Measurements from ENCODE around the gene HMGXB4.

HMGXB4 gene

GRCh38 chr22:35335468-35335867 lies 78.2 kb downstream of the HMGXB4 start:
- Histone ChIP-seq H3K9me3 (no peaks in the 10 kb centered on the region), H3K4me1 (no peaks in the 10 kb centered on the region), H3K27ac (no peak overlapping the region), H3K36me3 (peaks cover 73 to 100% (median 94%) of the 10 kb centered on the region in 3 donors), H3K27me3 (no peaks in the 10 kb centered on the region), H3K4me3 (no peak overlapping the region)
- no peak for DNase-seq
- no peak for TF ChIP-seq CTCF (IDR thresholded peaks at IDR 0.05)
- intact Hi-C loops (cut with DNase I; ENCODE audit: low total_unique reads), result no loop called here

- Histone ChIP-seq H3K4me3 (no peak overlapping the region), H3K27me3 (no peaks in the 10 kb centered on the region), H3K9me3 (no peaks in the 10 kb centered on the region), H3K36me3 (peaks cover 73 to 100% (median 94%) of the 10 kb centered on the region in 3 donors), H3K27ac (no peak overlapping the region), H3K4me1 (no peaks in the 10 kb centered on the region)
- TF ChIP-seq CTCF (IDR thresholded peaks at IDR 0.05), result no peak
- no peak for DNase-seq
- intact Hi-C loops (cut with DNase I; ENCODE audit: low total_unique reads), result no loop called here
Observed at GRCh38 chr22:35335936-35336781, 78.9 kb downstream of the HMGXB4 start.

DNA sequence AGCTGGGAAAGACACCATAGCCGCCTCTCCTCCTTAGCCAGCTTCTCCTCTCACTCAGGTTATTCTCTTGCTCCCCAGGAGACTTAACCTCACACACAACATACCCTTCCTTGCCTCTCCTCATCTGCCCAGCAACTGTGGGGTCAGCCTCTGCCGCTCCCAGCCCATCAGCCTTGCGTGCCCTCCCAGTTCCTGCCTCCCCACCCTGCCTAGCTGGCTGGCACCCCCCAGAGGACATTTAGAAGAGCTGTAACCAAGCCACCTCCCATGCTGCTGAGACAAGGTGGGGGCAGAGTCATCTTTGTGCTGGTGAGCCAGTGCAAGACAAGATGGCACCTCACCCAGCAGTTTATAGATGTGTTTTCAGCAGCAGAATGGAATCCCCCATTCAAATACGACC lies 80.6 kb downstream of the HMGXB4 start:
- DNase-seq, result no peak
- no peak overlapping the region for H3K27ac ChIP-seq
- no peaks in the 10 kb centered on the region for H3K27me3 ChIP-seq
- no peaks in the 10 kb centered on the region for H3K9me3 ChIP-seq
- H3K4me3 ChIP-seq, result no peak overlapping the region
- H3K4me1 ChIP-seq, result no peaks in the 10 kb centered on the region
- intact Hi-C loops (cut with DNase I; ENCODE audit: low total_unique reads), result no loop called here
- no peak for TF ChIP-seq CTCF (IDR thresholded peaks at IDR 0.05)
- peaks cover 65 to 100% (median 92%) of the 10 kb centered on the region in 3 donors for H3K36me3 ChIP-seq

- Histone ChIP-seq H3K36me3 (peaks cover 52 to 100% (median 90%) of the 10 kb centered on the region in 3 donors), H3K9me3 (no peaks in the 10 kb centered on the region), H3K27ac (no peak overlapping the region), H3K4me1 (no peaks in the 10 kb centered on the region), H3K4me3 (no peak overlapping the region), H3K27me3 (no peaks in the 10 kb centered on the region)
- TF ChIP-seq CTCF (IDR thresholded peaks at IDR 0.05), result no peak
- DNase-seq, result no peak
- intact Hi-C loops (cut with DNase I; ENCODE audit: low total_unique reads), result loop anchor here (10.0 kb wide), 1 partner anchor 74 kb away; no protein-coding TSS in a partner anchor
Observed at GRCh38 chr22:35341090-35341874, 84.0 kb downstream of the HMGXB4 start.

GRCh38 chr22:35342390-35342789 lies 85.1 kb downstream of the HMGXB4 start:
- no peak for DNase-seq
- H3K27me3 ChIP-seq, result no peaks in the 10 kb centered on the region
- H3K4me1 ChIP-seq, result no peaks in the 10 kb centered on the region
- no peak overlapping the region for H3K27ac ChIP-seq
- intact Hi-C loops (cut with DNase I; ENCODE audit: low total_unique reads), result loop anchor here (10.0 kb wide), 1 partner anchor 72 kb away; no protein-coding TSS in a partner anchor
- TF ChIP-seq CTCF (IDR thresholded peaks at IDR 0.05), result no peak
- no peaks in the 10 kb centered on the region for H3K9me3 ChIP-seq
- H3K36me3 ChIP-seq, result peaks cover 52 to 100% (median 90%) of the 10 kb centered on the region in 3 donors
- H3K4me3 ChIP-seq, result no peak overlapping the region
